HEK293 (cell line): ENCODE measurements around the gene TTC7B.
A peak's percentile ranks its signal among the peaks of the same experiment; 100 is the strongest.

Source experiments
- CTCF ChIA-PET: fragments of 350-600 bp; formaldehyde crosslinking; extraction: SDS; loops from one replicate; lab custom pipeline; 2021; ENCODE audit warnings: antibody characterized with exemption; lab: Yijun Ruan, JAX
- POLR2A ChIA-PET: fragments of 300-600 bp; formaldehyde crosslinking; extraction: SDS; loops from one replicate; lab custom pipeline; 2020; ENCODE audit warnings: antibody characterized with exemption, inconsistent platforms; lab: Yijun Ruan, JAX
- H3K27ac ChIP-seq: fragments of 200-500 bp; sonication (Bioruptor generic); 2 replicates; pipeline ENCODE4 v1.5.1; 2014; ENCODE audit warnings: low read depth, low read length, control low read depth, inconsistent platforms; ENCODE audit errors: extremely low read depth
- H3K36me3 ChIP-seq, 2 experiments: fragments of 200-500 bp in 1 of 2; sonication (Bioruptor generic) in 1 of 2; 1 replicate in 1 of 2; 2 replicates in 1 of 2; pipeline ENCODE4 v1.5.1; 2014 to 2017; ENCODE audit warnings: inconsistent platforms in 2 of 2, low read length in 2 of 2; ENCODE audit not compliant: control insufficient read depth in 2 of 2, insufficient read depth in 1 of 2
- H3K4me1 ChIP-seq: fragments of 200-500 bp; sonication (Bioruptor generic); 2 replicates; pipeline ENCODE4 v1.5.1; 2014; ENCODE audit warnings: mild to moderate bottlenecking, low read length, inconsistent platforms; ENCODE audit not compliant: control insufficient read depth, insufficient read depth
- H3K4me3 ChIP-seq: 2 replicates; pipeline ENCODE4 v1.5.1; 2011; ENCODE audit warnings: low read depth, mild to moderate bottlenecking, control low read depth, low read length, moderate library complexity
- H3K9me3 ChIP-seq: fragments of 200-500 bp; sonication (Bioruptor generic); 2 replicates; pipeline ENCODE4 v1.5.1; 2014; ENCODE audit warnings: low read depth, low read length, inconsistent platforms; ENCODE audit not compliant: control insufficient read depth, insufficient read depth
- ATF2 ChIP-seq: fragments of 450-650 bp; formaldehyde crosslinking; IDR thresholded peaks from 2 replicates; pipeline ENCODE4 v1.5.1; 2016; ENCODE audit warnings: missing biosample characterization, missing genetic modification characterization, low read depth
- IKZF3 ChIP-seq: fragments of 450-650 bp; IDR thresholded peaks from 2 replicates; pipeline ENCODE4 v1.5.0; 2018; ENCODE audit warnings: missing biosample characterization, mild to moderate bottlenecking, missing genetic modification characterization, moderate library complexity
- PRDM6 ChIP-seq: fragments of 450-650 bp; formaldehyde crosslinking; IDR thresholded peaks from 2 replicates; pipeline ENCODE4 v1.5.1; 2017; ENCODE audit warnings: missing biosample characterization, missing genetic modification characterization
- ZBTB20 ChIP-seq: fragments of 450-650 bp; formaldehyde crosslinking; IDR thresholded peaks from 2 replicates; pipeline ENCODE4 v1.5.1; 2016; ENCODE audit warnings: missing biosample characterization, missing genetic modification characterization
- ZEB2 ChIP-seq: fragments of 450-650 bp; formaldehyde crosslinking; IDR thresholded peaks from 2 replicates; pipeline ENCODE4 v1.5.1; 2016; ENCODE audit warnings: missing biosample characterization, missing genetic modification characterization
- ZNF184 ChIP-seq: fragments of 450-650 bp; IDR thresholded peaks from 2 replicates; pipeline ENCODE4 v1.5.1; 2018; ENCODE audit warnings: missing biosample characterization, mild to moderate bottlenecking, missing genetic modification characterization
- ZNF221 ChIP-seq: fragments of 450-650 bp; formaldehyde crosslinking; IDR thresholded peaks from 2 replicates; pipeline ENCODE4 v1.5.1; 2017; ENCODE audit warnings: missing biosample characterization, missing genetic modification characterization, borderline replicate concordance
- ZNF335 ChIP-seq: fragments of 450-650 bp; formaldehyde crosslinking; conservative IDR thresholded peaks from 2 replicates; pipeline ENCODE4 v1.5.1; 2016; ENCODE audit warnings: missing biosample characterization, missing genetic modification characterization
- ZNF350 ChIP-seq: fragments of 450-650 bp; formaldehyde crosslinking; IDR thresholded peaks from 2 replicates; pipeline ENCODE4 v1.5.0; 2017; ENCODE audit warnings: missing biosample characterization, mild to moderate bottlenecking, missing genetic modification characterization
- ZNF596 ChIP-seq: fragments of 450-650 bp; IDR thresholded peaks from 2 replicates; pipeline ENCODE4 v1.5.0; 2018; ENCODE audit warnings: missing biosample characterization, mild to moderate bottlenecking, missing genetic modification characterization, moderate library complexity
- ZNF768 ChIP-seq: fragments of 450-650 bp; formaldehyde crosslinking; IDR thresholded peaks from 2 replicates; pipeline ENCODE4 v1.5.1; 2018; ENCODE audit warnings: missing biosample characterization, mild to moderate bottlenecking, missing genetic modification characterization
- ZNF791 ChIP-seq: fragments of 450-650 bp; formaldehyde crosslinking; IDR thresholded peaks from 2 replicates; pipeline ENCODE4 v1.5.1; 2016; ENCODE audit warnings: missing biosample characterization, missing genetic modification characterization
- TF ChIP-seq, protein P1 (sequence below): fragments of 450-650 bp; formaldehyde crosslinking; optimal IDR thresholded peaks from 2 replicates; pipeline ENCODE3; 2016; ENCODE audit warnings: missing biosample characterization, mild to moderate bottlenecking, missing genetic modification characterization
- TF ChIP-seq, protein P2 (sequence below): fragments of 450-650 bp; formaldehyde crosslinking; conservative IDR thresholded peaks from 2 replicates; pipeline ENCODE4 v1.5.1; 2016; ENCODE audit warnings: low read depth, missing biosample characterization, missing genetic modification characterization
- TF ChIP-seq, protein P3 (sequence below): fragments of 450-650 bp; formaldehyde crosslinking; IDR thresholded peaks from 2 replicates; pipeline ENCODE4 v1.5.1; 2016; ENCODE audit warnings: missing biosample characterization, missing genetic modification characterization
- TF ChIP-seq, protein P4 (sequence below): fragments of 450-650 bp; formaldehyde crosslinking; IDR thresholded peaks from 2 replicates; pipeline ENCODE4 v1.5.1; 2017; ENCODE audit warnings: missing biosample characterization, missing genetic modification characterization
- TF ChIP-seq, protein P5 (sequence below): fragments of 450-650 bp; formaldehyde crosslinking; IDR thresholded peaks from 2 replicates; pipeline ENCODE4 v1.5.1; 2016; ENCODE audit warnings: missing biosample characterization, missing genetic modification characterization

Gene TTC7B

DNA sequence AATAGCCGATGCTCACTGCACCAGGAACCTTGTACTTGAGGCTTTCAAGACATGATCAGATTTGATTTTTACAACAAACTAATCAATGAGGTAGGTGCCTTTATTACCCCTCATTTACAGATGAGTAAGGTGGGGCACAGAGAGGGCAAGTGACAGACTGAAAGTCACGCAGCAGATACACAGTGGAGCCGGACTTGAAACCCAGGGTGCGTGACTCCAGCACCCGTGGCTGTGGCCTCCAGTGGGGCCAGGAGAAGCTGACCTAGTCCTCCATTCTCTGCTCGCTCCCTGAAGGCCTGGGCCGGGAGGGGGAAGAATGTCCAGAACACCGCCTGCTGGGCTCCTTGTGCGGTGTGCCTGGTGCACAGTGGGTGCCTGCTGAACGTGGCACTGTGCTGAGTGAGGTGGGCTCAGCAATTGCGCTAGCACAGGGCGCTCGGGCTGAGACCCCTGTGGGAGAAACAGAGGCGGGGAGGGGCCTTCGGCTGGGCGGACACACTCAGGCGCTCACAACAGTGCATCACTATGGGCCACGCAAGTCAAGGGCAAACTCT lies 294.2 kb downstream of the TTC7B start:
- TF ChIP-seq ZNF768 (tag by site-specific recombination): peak; percentile 83
- no peak for TF ChIP-seq ATF2 (tag by site-specific recombination)
- TF ChIP-seq, protein P1, sequence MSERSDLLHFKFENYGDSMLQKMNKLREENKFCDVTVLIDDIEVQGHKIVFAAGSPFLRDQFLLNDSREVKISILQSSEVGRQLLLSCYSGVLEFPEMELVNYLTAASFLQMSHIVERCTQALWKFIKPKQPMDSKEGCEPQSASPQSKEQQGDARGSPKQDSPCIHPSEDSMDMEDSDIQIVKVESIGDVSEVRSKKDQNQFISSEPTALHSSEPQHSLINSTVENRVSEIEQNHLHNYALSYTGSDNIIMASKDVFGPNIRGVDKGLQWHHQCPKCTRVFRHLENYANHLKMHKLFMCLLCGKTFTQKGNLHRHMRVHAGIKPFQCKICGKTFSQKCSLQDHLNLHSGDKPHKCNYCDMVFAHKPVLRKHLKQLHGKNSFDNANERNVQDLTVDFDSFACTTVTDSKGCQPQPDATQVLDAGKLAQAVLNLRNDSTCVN (tag by site-specific recombination): peak; percentile 4
- Histone ChIP-seq H3K27ac (no peak overlapping the region), H3K4me1 (no peaks in the 10 kb centered on the region), H3K4me3 (no peak overlapping the region), H3K36me3 (no peaks in the 10 kb centered on the region), H3K9me3 (no peaks in the 10 kb centered on the region)
- CTCF ChIA-PET: interaction anchor here (1.3 kb wide), 1 partner anchor 122 kb away, joined by 3 read pairs; no protein-coding TSS in a partner anchor
- POLR2A ChIA-PET: no interaction called here

GRCh38 chr14:90521084-90521929 lies 294.9 kb downstream of the TTC7B start:
- Histone ChIP-seq H3K9me3 (no peaks in the 10 kb centered on the region), H3K27ac (no peak overlapping the region), H3K4me1 (no peaks in the 10 kb centered on the region), H3K36me3 (no peaks in the 10 kb centered on the region), H3K4me3 (no peak overlapping the region)
- POLR2A ChIA-PET: no interaction called here
- CTCF ChIA-PET: interaction anchor here (0.7 to 1.3 kb wide), 3 partner anchors 10 to 122 kb away, joined by 3 to 5 read pairs (median 4); no protein-coding TSS in a partner anchor
- TF ChIP-seq ZNF596 (tag by site-specific recombination): no peak
- no peak for TF ChIP-seq ZNF350 (tag by site-specific recombination)
- TF ChIP-seq IKZF3: 0 out of 2 replicates have a peak, but pooled peaks have one; percentile 24
- TF ChIP-seq ZNF221 (tag by site-specific recombination): no peak
- no peak for TF ChIP-seq ZNF184
- TF ChIP-seq, protein P2, sequence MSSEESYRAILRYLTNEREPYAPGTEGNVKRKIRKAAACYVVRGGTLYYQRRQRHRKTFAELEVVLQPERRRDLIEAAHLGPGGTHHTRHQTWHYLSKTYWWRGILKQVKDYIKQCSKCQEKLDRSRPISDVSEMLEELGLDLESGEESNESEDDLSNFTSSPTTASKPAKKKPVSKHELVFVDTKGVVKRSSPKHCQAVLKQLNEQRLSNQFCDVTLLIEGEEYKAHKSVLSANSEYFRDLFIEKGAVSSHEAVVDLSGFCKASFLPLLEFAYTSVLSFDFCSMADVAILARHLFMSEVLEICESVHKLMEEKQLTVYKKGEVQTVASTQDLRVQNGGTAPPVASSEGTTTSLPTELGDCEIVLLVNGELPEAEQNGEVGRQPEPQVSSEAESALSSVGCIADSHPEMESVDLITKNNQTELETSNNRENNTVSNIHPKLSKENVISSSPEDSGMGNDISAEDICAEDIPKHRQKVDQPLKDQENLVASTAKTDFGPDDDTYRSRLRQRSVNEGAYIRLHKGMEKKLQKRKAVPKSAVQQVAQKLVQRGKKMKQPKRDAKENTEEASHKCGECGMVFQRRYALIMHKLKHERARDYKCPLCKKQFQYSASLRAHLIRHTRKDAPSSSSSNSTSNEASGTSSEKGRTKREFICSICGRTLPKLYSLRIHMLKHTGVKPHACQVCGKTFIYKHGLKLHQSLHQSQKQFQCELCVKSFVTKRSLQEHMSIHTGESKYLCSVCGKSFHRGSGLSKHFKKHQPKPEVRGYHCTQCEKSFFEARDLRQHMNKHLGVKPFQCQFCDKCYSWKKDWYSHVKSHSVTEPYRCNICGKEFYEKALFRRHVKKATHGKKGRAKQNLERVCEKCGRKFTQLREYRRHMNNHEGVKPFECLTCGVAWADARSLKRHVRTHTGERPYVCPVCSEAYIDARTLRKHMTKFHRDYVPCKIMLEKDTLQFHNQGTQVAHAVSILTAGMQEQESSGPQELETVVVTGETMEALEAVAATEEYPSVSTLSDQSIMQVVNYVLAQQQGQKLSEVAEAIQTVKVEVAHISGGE (tag by site-specific recombination): no peak
- TF ChIP-seq ZNF335 (tag by site-specific recombination): peak; percentile 36
- TF ChIP-seq ZNF791 (tag by site-specific recombination): no peak
- TF ChIP-seq ZBTB20 (tag by site-specific recombination): no peak
- TF ChIP-seq, protein P3, sequence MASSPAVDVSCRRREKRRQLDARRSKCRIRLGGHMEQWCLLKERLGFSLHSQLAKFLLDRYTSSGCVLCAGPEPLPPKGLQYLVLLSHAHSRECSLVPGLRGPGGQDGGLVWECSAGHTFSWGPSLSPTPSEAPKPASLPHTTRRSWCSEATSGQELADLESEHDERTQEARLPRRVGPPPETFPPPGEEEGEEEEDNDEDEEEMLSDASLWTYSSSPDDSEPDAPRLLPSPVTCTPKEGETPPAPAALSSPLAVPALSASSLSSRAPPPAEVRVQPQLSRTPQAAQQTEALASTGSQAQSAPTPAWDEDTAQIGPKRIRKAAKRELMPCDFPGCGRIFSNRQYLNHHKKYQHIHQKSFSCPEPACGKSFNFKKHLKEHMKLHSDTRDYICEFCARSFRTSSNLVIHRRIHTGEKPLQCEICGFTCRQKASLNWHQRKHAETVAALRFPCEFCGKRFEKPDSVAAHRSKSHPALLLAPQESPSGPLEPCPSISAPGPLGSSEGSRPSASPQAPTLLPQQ (tag by site-specific recombination): peak; percentile 54; the same call in 1 of the 2 replicates
- TF ChIP-seq, protein P4, sequence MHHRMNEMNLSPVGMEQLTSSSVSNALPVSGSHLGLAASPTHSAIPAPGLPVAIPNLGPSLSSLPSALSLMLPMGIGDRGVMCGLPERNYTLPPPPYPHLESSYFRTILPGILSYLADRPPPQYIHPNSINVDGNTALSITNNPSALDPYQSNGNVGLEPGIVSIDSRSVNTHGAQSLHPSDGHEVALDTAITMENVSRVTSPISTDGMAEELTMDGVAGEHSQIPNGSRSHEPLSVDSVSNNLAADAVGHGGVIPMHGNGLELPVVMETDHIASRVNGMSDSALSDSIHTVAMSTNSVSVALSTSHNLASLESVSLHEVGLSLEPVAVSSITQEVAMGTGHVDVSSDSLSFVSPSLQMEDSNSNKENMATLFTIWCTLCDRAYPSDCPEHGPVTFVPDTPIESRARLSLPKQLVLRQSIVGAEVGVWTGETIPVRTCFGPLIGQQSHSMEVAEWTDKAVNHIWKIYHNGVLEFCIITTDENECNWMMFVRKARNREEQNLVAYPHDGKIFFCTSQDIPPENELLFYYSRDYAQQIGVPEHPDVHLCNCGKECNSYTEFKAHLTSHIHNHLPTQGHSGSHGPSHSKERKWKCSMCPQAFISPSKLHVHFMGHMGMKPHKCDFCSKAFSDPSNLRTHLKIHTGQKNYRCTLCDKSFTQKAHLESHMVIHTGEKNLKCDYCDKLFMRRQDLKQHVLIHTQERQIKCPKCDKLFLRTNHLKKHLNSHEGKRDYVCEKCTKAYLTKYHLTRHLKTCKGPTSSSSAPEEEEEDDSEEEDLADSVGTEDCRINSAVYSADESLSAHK (tag by site-specific recombination): no peak
- TF ChIP-seq PRDM6 (tag by site-specific recombination): peak; percentile 74
- TF ChIP-seq, protein P5, sequence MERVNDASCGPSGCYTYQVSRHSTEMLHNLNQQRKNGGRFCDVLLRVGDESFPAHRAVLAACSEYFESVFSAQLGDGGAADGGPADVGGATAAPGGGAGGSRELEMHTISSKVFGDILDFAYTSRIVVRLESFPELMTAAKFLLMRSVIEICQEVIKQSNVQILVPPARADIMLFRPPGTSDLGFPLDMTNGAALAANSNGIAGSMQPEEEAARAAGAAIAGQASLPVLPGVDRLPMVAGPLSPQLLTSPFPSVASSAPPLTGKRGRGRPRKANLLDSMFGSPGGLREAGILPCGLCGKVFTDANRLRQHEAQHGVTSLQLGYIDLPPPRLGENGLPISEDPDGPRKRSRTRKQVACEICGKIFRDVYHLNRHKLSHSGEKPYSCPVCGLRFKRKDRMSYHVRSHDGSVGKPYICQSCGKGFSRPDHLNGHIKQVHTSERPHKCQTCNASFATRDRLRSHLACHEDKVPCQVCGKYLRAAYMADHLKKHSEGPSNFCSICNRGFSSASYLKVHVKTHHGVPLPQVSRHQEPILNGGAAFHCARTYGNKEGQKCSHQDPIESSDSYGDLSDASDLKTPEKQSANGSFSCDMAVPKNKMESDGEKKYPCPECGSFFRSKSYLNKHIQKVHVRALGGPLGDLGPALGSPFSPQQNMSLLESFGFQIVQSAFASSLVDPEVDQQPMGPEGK (tag by site-specific recombination): peak; percentile 43; the same call in 1 of the 2 replicates
- TF ChIP-seq ZEB2 (tag by site-specific recombination): 0 out of 2 replicates have a peak, but pooled peaks have one; percentile 31
